Measurements from ENCODE around the gene CSDE1.
"Not testable (repeated sequence)": the region's sequence is repeated elsewhere in the genome, so short reads cannot be mapped to it uniquely, and the experiment has no call there.

DNA sequence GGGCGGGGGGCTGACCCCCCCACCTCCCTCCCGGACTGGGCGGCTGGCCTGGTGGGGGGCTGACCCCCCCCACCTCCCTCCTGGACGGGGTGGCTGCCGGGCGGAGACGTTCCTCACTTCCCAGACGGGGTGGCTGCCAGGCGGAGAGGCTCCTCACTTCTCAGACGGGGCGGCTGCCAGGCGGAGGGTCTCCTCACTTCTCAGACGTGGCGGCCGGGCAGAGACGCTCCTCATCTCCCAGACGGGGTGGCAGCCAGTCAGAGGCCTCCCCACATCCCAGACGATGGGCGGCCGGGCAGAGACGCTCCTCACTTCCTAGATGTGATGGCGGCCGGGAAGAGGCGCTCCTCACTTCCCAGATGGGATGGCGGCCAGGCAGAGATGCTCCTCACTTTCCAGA, 32.8 kb upstream of the CSDE1 start:
- TF ChIP-seq, protein P1, sequence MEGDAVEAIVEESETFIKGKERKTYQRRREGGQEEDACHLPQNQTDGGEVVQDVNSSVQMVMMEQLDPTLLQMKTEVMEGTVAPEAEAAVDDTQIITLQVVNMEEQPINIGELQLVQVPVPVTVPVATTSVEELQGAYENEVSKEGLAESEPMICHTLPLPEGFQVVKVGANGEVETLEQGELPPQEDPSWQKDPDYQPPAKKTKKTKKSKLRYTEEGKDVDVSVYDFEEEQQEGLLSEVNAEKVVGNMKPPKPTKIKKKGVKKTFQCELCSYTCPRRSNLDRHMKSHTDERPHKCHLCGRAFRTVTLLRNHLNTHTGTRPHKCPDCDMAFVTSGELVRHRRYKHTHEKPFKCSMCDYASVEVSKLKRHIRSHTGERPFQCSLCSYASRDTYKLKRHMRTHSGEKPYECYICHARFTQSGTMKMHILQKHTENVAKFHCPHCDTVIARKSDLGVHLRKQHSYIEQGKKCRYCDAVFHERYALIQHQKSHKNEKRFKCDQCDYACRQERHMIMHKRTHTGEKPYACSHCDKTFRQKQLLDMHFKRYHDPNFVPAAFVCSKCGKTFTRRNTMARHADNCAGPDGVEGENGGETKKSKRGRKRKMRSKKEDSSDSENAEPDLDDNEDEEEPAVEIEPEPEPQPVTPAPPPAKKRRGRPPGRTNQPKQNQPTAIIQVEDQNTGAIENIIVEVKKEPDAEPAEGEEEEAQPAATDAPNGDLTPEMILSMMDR (IDR thresholded peaks at IDR 0.05; ENCODE audit: low read depth, low read length), result not testable (repeated sequence)
- not testable (repeated sequence) for TF ChIP-seq POLR2A (IDR thresholded peaks at IDR 0.05; ENCODE audit: extremely low read depth, insufficient read length); MYC (IDR thresholded peaks at IDR 0.05; ENCODE audit: low read depth, low read length)
- TF ChIP-seq, protein P2, sequence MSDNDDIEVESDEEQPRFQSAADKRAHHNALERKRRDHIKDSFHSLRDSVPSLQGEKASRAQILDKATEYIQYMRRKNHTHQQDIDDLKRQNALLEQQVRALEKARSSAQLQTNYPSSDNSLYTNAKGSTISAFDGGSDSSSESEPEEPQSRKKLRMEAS (IDR thresholded peaks at IDR 0.05; ENCODE audit: low read depth, low read length), result not testable (repeated sequence)

Data from NB4 (cell line).